HG03066 (cell line): Measurements from ENCODE around the gene PCNT.

Experiments
- ATAC-seq: cut with Tn5 transposase; IDR thresholded peaks from one replicate; pipeline ENCODE4 v1.9.1; 2021; ENCODE audit warnings: low read depth; ENCODE audit not compliant: unreplicated experiment

Gene PCNT

GRCh38 chr21:46375560-46376230 is 51.7 kb downstream of the PCNT start:
- no peak for ATAC-seq

- no peak for ATAC-seq
These were observed 52.3 kb downstream of the PCNT start for GRCh38 chr21:46376231-46376628.

DNA sequence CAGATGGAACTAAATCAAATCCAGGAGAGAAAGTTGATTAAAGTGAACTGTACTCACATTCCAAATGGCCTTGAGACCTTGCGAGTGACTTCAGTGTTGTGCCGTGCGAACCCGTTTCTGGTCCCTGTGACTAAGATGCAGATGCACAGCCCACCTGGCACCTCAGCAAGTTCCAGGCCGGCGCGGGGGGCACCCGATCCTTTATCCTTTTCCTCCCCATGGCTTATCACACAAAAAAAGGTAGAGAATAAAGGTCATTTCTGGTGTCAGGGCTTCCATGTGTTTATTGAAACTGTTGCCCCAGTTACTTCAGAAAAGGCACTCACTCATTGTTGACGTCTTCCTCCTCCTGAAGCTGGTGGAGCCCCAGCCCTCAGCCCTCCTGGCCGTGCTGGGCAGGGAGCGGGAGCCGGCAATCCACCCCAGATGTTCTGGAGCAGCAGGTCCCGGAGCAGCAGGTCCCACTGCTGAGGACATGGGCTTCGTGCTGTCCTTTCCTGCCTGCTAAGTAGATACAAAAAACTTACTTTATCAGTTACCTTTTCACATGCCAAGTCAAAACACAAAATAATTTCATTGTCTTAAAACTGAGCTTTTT is 53.0 kb downstream of the PCNT start:
- no peak for ATAC-seq

DNA sequence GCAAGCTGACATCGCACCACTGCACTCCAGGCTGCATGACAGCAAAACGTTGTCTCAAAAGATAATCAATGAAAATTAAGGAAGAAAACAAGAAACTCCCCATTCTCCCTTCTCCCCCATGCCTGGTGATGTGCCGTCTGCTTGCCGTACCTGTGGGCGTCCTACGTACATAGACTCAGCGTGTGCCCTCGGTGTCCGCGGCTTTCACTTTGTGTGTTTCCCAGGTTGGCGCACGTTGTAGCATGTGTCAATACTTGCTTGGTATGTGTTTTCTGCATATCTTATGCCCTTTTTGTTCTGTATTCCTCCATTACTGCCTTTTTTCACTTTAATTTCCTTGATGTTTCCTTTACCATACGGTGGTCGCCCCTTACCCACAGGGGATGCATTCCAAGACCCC is 53.8 kb downstream of the PCNT start:
- ATAC-seq = no peak

DNA sequence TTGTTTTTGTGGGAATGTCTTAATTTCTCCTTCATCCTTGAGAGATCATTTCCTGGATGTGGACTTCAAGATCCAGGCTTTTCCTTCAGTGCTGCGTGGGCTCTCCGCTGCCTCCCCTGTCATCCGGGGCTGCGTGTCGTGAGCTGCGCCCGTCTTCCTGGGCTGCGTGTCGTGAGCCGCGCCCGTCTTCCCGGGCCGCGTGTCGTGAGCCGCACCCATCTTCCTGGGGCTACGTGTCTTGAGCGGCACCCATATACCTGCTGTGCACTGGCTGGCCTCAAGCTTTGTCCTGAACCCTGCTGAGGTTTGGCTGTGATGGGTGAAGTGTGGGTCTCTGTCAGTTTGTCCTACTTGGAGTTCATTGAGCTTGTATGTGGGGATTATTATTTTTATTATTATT is 55.1 kb downstream of the PCNT start:
- no peak for ATAC-seq

DNA sequence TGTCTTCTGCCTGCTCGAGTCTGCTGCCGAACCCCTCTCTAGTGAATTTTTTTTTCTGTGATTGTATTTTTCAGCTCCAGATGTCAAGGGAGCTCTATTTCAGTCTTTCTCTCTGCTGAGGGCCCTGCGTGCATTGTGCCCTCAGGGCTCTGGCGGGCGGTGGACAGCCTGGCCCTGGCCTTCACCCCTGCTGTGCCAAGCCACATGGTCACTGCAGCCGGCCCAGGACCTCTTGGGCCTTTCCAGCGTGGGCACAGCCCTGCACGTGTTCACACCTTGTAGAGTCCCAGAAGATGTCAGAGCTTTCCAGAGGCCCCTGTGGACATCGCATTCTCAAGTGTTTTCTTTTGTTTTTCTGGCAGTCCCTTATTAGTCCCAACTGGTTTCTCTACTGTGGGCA is 55.7 kb downstream of the PCNT start:
- ATAC-seq = no peak

DNA sequence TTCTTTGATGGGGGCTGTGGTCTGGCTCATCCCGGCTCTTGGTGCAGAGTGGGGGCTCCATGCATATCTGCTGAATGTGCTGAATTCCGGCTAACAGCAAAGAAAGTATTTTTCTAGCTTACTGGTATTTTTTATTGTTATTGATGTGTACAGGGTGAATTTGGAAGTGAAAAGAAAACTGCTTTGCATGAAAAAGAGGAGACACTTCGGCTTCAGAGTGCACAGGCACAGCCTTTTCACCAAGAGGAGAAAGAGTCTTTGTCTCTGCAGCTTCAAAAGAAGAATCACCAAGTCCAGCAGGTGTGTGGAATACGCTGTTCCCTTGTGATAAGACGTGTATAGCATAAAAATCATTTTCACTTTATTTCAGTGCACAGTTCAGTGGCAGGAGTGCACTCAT is 57.6 kb downstream of the PCNT start:
- ATAC-seq = no peak

DNA sequence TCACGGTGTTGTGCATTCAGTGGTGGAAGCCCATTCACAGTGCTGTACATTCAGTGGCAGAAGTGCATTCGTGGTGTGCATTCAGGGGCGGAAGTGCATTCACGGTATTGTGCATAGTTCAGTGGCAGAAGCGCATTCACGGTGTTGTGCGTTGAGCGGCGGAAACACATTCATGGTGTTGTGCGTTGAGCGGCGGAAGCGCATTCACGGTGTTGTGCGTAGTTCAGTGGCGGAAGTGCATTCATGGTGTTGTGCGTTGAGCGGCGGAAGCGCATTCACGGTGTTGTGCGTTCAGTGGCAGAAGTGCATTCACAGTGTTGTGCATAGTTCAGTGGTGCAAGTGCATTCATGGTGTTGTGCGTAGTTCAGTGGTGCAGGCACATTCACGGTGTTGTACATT is 60.6 kb downstream of the PCNT start:
- ATAC-seq = no peak

DNA sequence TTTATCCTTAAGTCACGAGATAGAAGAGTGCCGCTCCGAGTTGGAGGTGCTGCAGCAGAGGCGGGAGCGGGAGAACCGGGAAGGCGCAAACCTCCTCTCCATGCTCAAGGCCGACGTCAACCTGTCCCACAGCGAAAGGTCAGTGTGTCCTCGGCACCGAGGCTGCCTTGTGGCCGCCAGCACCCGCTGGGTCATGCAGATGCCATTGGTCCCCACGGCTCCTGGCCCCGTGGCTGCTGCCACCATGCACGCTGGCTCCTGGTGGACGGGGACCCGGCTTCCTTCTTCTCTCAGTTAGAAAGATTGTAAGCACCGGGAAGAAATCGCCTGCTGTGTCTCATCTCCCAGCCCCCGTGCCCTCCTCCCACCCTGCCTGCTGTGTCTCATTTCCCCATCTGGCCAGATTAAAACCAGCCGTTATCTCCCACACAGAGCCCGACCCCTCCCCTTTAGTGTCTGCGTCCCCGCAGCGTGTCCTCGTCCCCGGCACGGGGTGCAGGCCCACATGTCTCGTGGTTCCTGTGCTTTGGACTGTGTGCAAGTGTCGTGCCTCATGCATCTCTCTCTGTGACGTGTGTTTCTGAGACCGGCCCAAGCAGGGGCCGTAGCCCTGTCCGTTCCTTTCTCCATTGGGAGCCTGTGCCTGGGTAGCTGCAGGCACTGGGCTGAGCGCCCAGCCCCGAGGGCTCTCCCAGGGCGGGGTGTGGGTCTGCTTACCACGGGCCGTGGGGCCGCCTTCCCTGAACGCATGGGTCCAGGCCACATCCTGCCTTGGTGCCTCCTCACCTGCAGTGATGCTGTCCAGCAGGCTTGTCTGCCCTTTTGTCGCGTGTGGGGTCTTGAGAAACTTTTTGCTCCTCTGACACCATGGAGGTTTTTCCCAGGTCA is 62.1 kb downstream of the PCNT start:
- no peak for ATAC-seq

DNA sequence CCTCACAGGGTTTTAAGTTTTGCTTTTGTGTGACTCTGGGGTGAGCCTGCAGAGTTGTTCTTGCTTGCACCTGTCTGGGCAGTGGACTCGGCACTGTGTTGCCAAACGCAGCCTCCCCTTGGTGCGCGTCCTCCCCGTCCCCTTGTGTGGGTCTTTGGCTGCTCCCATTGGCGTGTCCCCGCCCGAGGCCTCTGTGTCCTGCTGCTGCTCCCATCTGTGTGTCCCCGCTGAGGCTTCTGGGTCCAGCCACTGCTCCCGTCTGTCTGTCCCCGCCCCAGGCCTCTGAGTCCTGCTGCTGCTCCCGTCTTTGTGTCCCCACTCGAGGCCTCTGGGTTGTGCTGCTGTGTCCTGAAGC is 62.8 kb downstream of the PCNT start:
- ATAC-seq = no peak

- no peak for ATAC-seq
These were observed 64.4 kb downstream of the PCNT start for GRCh38 chr21:46388206-46388880.

DNA sequence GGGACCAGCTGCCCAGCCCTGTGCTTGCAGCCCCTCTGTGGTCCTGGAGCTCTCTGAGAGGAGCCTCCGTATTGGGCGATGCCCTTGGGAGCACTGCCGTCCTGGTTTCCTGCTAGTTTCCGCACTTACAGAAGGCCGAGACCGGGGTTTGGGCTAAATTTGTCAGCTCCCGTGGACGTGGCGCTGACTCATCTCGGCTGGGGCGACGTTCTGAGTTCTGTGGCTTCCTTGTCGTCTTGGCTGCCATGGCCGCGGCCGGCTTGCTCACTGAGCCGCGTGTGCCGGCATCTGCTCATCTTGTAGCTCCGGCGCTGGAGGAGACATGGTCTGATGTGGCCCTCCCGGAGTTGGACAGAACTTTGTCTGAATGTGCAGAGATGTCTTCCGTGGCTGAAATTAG is 64.9 kb downstream of the PCNT start:
- ATAC-seq = no peak

DNA sequence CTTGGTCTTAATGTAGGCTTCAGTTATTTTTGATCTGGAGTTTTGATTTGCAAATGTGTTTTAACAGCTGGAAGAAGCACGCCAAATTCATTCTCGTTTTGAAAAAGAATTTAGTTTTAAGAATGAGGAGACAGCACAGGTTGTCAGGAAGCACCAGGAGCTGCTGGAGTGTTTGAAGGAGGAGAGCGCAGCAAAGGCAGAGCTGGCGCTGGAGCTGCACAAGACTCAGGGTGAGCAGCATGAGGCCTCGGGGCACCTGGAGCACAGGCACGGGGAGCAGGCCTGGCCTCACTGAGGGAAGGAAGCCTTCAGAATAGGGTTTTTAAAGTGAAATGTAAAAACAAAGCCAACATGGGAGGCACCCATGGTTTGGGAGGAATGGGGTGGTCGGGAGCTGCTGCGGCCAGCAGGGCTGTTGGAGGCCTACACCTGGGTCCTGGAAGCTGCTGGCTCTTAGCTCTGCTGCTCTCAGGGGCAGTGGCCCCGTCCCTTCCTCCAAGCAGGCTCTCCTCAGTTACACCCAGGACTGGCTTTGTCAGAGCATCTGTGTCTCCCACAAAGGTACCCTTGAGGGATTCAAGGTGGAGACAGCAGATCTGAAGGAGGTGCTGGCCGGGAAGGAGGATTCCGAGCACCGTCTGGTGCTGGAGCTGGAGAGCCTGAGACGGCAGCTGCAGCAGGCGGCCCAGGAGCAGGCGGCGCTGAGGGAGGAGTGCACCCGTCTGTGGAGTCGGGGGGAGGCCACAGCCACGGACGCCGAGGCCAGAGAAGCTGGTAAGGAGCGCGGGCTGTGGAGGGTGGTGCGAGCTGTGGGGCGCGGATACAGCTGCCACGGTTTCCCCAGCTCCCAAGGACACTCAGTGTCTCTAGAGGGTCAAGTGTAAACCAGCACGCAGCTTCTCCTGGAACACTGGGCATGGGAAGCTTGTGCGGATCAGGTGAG is 66.9 kb downstream of the PCNT start:
- ATAC-seq = no peak

DNA sequence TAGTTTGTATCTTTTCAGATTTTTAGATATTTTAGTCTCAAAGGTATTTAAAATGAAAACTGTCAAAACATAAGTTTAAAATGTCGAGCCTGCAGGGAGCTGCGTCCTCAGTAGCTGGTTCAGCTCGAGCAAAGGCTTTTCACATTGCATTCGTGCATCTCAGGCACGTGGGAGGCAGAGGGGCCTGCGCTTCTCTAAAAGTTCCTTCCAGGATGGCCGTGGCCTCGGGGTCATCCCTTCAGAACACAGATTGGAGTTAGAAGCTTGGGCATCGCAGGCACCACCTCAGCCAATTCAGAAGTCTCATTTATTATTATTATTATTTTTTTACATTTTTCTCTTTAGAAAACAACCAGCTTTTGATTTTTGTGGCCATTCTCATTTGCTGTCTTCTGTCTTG is 67.8 kb downstream of the PCNT start:
- ATAC-seq = no peak

- ATAC-seq = no peak
These were observed 69.0 kb downstream of the PCNT start for GRCh38 chr21:46392921-46393320.

GRCh38 chr21:46393451-46393940 is 69.5 kb downstream of the PCNT start:
- no peak for ATAC-seq

DNA sequence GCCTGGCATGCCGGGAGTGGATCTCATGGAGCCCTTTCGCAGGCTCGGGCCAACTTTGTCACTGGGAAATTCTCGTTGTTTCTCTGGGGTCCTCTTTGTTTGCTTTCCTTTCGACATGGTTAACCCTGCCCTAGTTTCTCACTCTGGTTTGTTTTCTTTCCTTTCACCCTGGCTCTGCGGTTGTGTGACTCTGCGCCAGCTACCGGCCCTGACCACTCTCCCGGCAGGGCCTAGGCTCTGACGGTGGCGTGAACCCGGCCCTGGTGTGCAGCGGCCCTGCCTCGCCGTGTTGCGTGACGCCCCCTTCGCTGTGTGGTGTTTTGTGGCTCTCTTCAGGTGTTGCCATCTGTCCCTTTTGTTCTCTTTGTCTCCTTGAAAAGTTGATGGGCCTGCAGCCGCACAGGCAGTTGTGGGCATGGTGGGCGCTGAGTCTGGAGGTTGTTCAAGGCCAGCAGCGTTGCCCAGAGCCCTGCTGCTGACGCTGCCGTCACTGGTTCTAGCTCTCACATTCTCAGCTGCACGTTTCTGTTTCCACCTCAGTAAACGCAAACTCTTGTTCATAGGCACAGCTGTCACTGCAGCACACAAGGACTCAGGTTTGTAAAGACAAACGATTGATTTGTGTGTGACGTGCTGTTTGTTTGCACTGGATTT is 70.1 kb downstream of the PCNT start:
- no peak for ATAC-seq

- no peak for ATAC-seq
These were observed 70.7 kb downstream of the PCNT start for GRCh38 chr21:46394595-46395104.

DNA sequence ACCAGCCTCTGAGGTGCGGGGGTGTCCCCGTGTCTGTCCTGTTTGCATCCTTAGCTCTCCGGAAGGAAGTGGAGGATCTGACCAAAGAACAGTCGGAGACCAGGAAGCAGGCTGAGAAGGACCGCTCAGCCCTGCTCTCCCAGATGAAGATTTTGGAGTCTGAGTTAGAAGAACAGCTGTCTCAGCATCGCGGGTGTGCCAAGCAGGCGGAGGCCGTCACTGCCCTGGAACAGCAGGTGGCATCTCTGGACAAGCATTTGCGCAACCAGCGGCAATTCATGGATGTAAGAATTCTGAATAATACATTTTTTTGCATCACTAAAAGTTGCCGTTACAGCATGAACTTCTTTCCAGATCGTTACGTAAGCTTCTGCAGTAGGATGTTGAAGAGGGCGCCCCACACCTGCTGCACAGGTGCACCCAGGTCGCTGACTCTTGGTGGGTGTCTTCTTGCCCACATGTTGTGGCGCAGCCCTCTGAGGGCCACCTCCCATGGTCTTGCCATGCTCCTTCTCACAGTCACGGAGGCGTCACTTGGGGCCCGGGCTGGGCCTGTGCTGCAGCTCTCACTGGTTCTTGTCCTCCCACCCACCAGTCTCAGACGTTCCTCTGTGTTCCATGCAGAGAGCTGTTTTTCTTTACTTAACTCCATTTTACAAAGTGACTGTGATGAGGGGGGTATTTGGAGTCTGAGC is 73.4 kb downstream of the PCNT start:
- ATAC-seq = no peak
